CD4-positive, alpha-beta T cell treated with Interleukin-4 for 1 hour (primary cell): Measurements from ENCODE around the gene GPC2.
A peak's percentile ranks its signal among the peaks of the same experiment; 100 is the strongest.

Experiments
- DNase-seq, 2 donors: peaks; one replicate each; pipeline ENCODE4 v3.0.0-alpha.2; 2020 to 2022

The GPC2 gene

DNA sequence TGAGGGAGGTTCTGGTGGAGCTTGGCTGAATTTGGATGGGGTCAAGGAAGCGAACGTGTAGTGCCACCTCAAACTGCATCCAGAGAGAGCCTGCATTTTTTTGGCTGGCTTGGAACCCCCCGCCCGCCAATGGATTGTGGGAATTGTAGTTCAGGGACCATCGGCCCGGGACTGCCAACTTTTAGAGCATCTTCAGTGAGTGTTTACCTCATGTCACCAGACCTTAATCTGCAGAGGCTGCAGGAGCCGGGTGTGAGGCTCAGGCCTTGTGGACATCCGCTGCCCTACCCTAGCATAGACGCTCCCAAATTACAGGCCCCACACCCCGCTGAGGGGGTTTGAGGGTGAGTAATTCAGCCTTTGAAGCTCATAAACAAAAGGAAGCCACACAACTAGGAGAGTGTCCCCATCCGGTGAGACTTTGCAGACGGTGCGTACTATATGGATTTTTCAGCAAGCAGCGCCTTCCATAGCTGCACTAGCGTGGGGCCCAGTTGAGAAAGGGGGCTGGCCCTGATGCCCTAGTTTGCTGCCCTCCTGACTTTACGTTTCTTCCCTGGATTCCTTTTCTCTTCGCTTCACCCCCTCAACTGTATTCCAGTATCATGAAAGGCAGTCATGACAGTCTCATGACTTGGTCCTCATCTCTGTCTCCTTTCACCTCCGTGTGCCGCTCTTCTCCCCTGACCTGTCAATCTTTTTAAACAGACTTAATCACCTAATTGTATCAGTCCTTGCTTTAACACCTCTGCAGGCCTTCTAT, 57.0 kb downstream of the GPC2 start:
- peak; percentile 69 to 80 for DNase-seq
